OCI-LY1 (cell line): ENCODE results near the gene RAD51B.

Experiments used
- EZH2 ChIP-seq: fragments of 200-600 bp; sonication (generic), shearing (Covaris generic); IDR thresholded peaks from 2 replicates; pipeline ENCODE4 v1.8.0; 2017; ENCODE audit warnings: borderline replicate concordance, mixed run types, mild to moderate bottlenecking, antibody characterized with exemption, low read length, moderate library complexity, mixed read lengths
- TF ChIP-seq, protein P1 (sequence below): fragments of 200-600 bp; sonication (generic), shearing (Covaris generic); IDR thresholded peaks from 2 replicates; pipeline ENCODE4 v1.5.1; 2017; ENCODE audit warnings: mild to moderate bottlenecking, antibody characterized with exemption, low read length, moderate library complexity, mixed read lengths

DNA sequence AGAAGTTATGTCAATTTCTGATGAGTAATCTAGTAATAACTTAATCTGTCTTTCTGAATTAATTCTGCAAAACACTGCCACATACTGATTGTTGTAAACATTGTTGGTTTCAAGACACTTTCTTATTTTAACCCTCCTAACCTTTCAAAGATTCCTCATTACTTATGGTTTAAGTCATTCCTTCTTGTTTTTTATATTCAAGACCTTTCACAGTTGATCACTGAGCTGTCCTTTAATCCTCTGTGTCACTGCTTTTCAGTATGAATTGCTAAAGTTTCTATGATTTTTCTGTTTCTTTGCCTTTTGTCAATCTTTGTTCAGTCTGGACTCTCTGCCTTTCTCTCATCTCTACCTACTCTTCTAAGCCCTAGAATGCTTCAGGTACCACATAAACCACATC lies 164.7 kb downstream of the RAD51B start:
- TF ChIP-seq, protein P1, sequence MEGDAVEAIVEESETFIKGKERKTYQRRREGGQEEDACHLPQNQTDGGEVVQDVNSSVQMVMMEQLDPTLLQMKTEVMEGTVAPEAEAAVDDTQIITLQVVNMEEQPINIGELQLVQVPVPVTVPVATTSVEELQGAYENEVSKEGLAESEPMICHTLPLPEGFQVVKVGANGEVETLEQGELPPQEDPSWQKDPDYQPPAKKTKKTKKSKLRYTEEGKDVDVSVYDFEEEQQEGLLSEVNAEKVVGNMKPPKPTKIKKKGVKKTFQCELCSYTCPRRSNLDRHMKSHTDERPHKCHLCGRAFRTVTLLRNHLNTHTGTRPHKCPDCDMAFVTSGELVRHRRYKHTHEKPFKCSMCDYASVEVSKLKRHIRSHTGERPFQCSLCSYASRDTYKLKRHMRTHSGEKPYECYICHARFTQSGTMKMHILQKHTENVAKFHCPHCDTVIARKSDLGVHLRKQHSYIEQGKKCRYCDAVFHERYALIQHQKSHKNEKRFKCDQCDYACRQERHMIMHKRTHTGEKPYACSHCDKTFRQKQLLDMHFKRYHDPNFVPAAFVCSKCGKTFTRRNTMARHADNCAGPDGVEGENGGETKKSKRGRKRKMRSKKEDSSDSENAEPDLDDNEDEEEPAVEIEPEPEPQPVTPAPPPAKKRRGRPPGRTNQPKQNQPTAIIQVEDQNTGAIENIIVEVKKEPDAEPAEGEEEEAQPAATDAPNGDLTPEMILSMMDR, result no peak
- TF ChIP-seq EZH2, result no peak
